Stimulated activated CD4-positive, alpha-beta T cell treated with anti-CD3 and anti-CD28 coated beads, Interleukin-4, amount 100 ng/mL, for 24 hours (primary cell): ENCODE results near the gene GGTLC3.
"Not testable (repeated sequence)": the region's sequence is repeated elsewhere in the genome, so short reads cannot be mapped to it uniquely, and the experiment has no call there.

Experiments used
- DNase-seq: peaks from one replicate; pipeline ENCODE4 v3.0.0-alpha.2; 2020

Gene GGTLC3

DNA sequence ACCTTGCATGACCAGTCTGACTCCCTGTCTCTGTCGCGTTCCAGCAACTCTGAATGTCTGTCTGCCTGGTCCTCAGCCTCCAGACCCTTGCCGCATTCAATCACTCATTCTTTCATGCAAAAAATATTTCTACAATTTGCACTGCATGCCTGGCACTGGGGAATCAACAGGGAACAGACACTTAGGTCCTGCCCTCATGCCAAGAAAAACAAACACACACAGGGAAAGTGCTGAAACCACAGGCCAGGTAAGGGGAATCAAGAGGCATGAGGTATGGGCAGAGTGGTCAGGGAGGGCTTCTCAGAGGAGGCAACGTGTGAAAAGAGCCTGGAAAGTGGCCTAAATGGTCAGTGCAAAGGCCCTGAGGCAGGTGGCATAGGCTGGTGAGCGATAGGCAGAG, at the start of gene GGTLC3:
GGTLC3 (minus strand) TSS at position 101 of the 400 bp plus-strand sequence. CDS start 264 bp downstream, outside the sequence.
- DNase-seq = not testable (repeated sequence)

DNA sequence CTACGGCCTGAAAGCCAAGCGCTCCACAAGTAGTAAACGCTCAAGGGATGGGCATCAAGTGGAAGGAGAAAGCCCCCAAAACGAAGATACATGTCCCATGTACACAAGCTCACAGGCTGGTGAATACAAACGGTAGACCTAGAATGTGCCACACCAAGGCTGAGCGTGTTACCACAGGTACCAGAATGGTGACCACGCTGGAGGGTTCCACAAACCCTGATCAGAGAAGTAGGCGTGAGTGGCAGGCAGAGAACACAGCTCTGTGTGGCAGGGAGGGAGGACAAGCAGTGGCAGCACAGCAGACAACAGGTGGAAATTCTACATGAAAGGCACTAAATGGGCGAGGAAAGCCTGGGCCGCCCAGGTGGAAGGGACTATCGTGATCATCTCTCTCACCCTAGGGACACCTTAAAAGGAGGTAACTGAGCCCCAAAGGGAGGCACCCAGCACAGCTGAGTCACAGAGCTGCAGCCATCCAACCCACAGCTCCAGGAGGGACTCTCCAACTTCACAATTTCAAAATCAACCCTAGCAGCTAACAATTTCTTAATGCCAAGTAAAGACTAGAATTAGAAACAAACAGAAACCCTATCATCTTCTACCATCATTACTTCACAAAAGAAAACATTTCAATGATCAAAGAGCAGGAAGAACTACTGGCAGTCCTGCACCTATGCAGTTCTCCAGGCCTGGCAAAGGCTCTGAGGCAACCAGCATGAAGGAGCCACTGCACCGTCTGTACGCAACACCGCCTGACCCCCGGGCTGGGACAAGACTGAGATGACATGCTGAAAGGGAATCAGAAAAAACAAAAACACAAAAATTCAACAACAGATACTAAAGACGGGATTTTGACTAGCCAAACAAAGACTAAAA, 42.4 kb upstream of the GGTLC3 start:
- DNase-seq = not testable (repeated sequence)

DNA sequence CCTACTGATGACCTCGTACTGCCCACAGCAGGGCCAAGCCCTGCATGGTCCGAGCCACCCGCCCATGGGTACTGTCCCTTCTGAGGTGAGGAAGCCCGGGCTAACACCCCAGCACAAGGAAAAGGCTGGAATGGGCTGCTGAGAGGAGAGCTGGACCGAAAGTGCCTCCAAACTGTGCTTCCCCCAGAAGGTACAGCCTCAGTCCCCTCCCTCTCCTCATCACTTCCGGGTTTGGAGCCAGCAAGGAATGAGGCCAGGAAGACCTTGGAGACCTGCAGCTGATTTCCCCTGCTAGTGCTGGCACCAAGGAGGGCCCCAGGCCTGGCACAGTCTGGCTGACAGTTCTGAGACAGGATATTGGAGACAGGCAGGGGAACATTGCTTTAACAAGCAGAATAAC, 41.0 kb upstream of the GGTLC3 start:
- not testable (repeated sequence) for DNase-seq

DNA sequence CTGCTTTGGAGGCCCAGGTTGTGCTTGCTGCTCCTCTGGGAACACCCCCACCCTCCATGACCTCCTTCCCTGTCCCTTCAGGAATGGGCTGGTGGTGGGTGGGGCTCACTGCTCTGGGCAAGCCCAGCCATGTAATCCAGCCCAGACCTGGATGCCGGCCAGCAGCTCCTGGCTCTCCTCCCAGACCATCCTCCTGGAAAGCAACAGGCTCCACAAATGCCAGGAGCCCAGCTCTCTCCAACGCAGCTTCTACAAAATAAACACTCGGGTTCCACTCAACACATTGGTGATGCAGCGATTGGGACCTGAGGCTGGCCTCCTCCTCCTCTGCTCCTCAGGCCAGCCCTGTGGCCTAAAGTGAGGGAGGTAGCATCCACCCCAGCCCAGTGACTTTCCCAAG, 40.6 kb upstream of the GGTLC3 start:
- not testable (repeated sequence) for DNase-seq

- not testable (repeated sequence) for DNase-seq
Observed at GRCh38 chr22:18554280-18555256, 36.6 kb upstream of the GGTLC3 start.

GRCh38 chr22:18552839-18553597, 35.1 kb upstream of the GGTLC3 start:
- DNase-seq = not testable (repeated sequence)

- not testable (repeated sequence) for DNase-seq
Observed at GRCh38 chr22:18551046-18551445, 33.1 kb upstream of the GGTLC3 start.

DNA sequence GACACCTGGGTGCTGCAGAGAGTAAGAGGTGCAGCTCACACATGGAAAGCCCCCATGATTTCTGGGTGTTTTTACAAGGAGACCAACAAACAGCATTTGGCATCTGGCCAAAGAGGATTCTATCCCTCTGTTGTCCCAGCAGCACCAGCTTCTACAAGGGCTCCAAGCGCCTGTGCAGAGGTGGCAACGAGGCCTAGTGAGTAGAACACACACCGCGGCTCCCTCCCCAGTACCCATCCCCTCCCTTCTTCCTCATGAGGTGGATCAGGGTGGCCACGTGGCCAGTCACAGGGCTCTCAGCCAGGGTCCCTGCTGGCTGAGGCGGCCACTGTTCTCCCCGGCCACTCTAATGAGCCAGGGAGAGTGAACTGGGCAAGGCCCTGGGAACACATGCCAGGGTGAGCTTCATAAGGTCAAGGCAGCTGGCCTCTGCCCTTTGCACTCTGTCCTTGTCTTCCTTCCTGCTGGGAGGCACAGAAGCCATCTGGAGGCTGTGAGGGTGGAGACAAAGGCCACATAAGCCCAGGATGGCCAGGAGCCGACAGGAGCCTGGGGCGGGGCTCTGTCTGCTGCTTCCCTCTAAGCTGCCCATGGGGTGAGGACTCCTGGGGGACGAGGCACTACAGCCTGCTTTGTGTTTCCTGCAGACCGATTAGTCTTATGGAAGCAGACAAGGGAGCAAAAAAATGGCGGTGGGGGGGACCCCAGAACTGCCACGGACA, 31.7 kb upstream of the GGTLC3 start:
- DNase-seq = not testable (repeated sequence)

DNA sequence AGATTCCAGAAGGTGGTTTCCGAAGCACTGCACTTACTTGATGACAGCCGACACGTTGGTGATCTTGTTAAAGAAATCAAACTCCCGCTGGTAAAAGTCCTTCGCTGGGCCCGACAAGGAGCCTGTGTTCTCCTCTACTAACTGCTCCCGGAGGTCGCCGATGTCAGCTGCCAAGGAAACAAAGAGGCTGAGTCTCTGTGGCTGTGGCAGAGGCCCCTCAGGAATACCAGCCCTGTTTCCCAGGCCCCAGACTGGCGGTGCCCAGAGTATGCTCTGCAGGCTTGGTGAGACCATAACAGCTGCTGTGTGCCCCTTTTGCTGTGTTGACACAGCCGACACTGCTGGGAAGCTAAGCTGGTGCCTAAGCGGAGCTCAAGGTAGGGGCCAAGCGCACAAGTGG, 26.7 kb upstream of the GGTLC3 start:
- DNase-seq = not testable (repeated sequence)

DNA sequence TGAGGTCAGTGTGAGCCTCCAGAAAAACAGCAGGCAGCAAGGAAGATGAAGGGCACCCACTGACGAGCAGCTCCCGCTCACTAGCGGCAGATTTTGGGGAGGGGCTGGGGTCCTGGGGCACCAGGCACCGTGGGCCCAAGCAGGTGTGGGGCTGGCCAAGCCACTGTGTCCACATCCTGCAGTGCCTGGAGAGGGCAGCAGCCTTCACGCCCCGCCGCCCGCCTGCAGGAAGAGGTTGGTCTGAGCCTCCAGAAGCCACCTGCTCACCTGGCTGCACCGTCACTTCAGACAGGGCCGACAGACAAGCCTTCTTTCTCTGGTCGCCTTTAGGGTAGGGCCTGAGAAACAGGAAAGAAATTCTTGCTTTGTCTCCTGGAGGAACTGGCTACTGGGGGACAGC, 25.4 kb upstream of the GGTLC3 start:
- DNase-seq = not testable (repeated sequence)

DNA sequence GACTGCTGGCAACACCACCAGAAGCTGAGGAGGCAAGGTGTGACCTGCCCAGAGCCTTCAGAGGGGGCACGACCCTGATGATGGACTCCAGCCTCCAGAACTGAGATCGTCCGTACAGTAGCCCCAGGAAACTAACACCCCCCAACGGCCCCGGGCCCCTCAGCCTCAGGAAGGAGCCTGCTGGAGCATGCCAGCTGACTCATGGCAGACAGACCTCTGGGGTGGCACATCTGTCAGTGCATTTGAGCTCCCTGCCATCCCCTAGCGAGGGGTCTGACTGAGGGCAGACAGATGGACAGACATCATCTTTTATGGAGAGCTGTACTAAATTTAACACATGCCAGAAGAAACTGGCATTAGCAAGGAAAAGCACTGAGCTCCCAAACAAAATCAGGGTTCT, 22.0 kb upstream of the GGTLC3 start:
- DNase-seq = not testable (repeated sequence)

GRCh38 chr22:18534315-18534714, 16.4 kb upstream of the GGTLC3 start:
- not testable (repeated sequence) for DNase-seq

- not testable (repeated sequence) for DNase-seq
Observed at GRCh38 chr22:18533633-18534032, 15.7 kb upstream of the GGTLC3 start.

- not testable (repeated sequence) for DNase-seq
Observed at GRCh38 chr22:18529416-18530145, 11.6 kb upstream of the GGTLC3 start.

DNA sequence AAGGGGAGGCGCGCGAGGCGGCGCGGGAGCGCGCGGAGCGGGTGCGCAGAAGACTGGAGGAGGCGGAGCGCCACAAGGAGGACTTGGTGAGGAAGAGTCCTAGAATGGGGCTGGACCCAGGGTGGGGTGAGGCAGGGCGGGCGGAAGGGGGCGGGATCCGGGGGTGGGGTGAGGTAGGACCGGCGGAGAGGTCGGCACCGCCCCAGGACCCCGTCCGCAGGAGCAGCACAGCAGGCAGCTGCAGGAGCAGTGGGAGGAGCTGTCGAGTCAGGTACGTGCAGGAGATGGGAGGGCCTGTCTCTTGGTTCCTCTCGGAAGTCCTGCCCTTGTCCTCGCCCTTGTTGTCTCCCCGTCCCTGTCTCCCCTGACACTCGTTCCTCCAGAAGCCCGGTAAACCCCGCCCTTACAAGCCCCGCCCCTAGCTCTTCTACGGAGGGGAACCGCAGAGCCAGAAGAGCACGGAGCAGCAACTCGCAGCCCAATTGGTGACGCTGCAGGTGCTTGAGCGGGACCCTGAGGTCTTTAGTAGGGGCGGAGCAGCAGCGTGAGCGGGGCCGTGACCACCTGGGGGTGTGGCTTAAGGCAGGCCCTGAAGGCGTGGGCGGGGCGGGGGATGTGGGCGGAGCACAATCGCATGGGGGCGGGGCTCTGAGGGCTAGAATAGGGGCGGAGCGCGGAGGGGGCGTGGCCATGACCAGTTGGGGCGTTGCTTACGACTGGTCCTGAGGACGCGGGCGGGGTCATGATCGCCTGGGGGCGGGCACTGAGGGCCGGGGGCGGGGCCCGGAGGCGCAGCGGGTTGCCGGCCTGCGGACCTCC, 10.8 kb upstream of the GGTLC3 start:
- DNase-seq = peak; percentile 93

GRCh38 chr22:18527752-18528596, 10.0 kb upstream of the GGTLC3 start, which contains the start of gene TMEM191B:
TSS of gene TMEM191B (plus strand) at chr22:18527802. CDS start at chr22:18527981, 179 bp downstream.
- DNase-seq = not testable (repeated sequence)

DNA sequence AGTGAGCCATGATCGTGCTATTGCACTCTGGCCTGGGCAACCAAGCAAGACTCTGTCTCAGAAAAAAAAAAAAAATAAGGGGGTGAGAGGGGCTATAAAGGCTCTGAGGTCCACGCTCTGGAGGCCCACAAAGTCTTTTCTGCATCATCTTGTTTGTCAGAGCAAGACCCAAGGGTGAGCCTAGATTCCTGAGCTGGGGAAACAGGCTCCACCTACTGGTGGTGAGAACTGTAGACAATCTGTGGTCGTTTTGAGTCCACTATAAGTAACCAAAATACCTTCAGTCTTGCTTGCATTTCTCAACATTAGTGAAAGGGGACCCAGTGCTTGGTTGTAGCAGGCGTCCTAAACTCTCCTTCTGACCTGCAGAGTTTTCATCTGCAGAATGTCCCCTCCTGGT, 5.4 kb upstream of the GGTLC3 start:
- DNase-seq = not testable (repeated sequence)

- DNase-seq = not testable (repeated sequence)
Observed at GRCh38 chr22:18522762-18523161, 4.8 kb upstream of the GGTLC3 start.

DNA sequence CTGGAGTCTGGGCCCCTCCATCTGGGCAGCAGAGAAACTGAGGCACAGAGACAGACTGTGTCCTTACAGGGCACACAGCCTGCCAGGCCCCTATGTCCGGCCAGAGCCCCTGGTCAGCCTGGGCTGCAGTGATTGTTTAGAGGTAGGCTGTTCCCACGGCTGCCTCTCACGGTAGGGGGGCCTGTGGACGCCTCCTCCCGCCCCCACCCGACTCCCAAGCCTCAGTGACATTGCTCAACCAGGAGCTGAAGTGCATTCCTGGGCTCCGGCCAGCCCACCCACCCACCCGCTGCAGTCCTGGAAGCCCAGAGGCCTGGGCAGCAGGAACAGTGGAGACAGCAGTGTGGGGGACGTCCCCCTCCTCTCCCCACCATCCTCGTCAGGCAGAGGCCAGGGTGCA, 4.5 kb downstream of the GGTLC3 start:
- not testable (repeated sequence) for DNase-seq
